Measurements from ENCODE around the gene UBXN10.

Gene UBXN10

DNA sequence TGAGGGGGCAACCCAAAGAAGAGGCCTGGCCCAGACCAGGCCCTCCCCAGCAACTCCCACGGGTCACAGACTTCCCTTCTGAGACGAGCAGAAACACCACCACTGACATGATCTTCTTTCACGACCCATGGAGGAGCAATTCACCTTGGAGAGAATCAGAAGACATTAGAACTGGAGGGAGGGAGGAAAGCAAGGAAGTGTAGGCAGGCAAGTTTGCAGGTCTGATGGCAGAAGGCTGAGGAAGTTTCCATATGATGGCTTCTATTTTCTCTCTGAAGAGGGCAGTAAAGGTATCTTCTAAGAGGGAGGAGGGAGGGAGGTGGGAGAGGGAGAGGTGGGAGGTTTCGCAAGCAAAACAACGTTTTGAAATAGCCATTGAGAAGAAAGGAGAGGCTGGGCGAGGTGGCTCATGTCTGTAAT, 1.4 kb upstream of the UBXN10 start:
- peak; percentile 50 for DNase-seq

DNA sequence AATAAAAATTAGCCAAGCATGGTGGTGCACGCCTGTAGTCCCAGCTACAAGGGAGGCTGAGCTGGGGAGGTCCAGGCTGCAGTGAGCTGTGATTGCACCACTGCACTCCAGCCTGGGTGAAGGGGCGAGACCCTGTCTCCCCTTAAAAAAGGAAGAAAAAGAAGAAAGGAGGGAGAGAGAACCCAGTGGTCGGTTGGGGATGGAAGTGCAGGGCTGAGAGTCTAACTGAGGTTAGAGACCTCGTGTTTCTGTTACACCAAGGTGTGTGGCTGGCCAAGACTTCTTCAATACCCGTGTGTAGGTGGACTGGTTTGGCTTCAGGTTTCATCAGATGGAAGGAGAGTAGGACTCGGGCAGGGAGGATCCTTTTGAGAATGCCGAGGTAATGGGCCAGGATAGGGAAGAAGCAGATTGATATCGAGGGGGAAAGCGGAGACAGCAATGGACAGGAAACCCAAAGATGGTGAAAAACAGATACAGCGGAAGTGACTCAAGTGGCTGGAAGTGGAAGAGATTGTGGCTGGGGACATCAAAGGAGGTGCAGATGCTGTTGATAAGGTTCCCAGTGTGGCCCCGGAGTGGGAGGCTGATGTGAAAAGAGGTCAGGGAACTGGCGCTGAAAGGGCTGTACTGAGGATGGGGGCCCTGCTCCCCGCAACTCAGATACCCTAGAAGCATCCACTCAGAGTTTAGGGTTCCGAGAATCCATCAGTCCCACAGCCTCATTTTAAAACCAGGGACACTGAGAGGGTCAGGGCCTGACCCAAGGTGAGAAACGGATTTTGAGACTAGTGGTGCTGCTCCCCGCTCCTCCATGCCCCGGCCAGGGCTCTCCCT, 681 bp upstream of the UBXN10 start:
- peak; percentile 87 for DNase-seq

DNA sequence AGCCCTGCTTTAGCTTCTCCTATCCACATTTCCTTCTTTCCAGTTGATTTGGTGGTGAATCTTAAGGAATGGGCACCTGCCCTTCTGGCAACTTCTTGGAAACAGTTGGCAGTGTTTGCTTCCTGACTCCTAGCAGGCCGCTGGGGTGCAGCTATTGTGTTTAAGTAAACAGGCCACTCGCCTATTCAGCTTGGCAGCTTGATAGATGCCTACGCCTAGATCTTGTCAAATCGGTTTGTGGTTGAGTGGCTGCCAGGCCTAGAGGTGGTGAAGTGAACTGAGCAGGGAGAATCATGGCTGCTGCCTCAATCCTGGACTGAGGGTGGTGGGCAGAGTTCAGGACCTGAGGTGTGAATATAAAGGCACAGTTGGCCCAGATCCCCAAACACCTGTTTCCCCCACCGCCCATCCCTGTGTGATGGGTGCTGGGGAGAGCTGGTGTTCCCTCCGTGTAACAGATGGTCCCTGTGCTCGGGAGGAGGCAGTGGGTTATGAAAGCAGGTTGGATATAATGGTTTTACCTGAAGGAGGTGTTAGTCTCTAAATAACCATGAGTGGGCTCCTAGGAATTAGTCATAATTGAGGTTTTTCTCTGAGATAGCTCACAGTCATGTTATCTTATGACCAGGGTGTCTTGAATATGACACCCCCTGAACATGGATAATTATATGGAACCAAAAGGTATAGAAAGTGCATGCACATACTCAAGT, 1.4 kb downstream of the UBXN10 start:
- DNase-seq: peak; percentile 73

DNA sequence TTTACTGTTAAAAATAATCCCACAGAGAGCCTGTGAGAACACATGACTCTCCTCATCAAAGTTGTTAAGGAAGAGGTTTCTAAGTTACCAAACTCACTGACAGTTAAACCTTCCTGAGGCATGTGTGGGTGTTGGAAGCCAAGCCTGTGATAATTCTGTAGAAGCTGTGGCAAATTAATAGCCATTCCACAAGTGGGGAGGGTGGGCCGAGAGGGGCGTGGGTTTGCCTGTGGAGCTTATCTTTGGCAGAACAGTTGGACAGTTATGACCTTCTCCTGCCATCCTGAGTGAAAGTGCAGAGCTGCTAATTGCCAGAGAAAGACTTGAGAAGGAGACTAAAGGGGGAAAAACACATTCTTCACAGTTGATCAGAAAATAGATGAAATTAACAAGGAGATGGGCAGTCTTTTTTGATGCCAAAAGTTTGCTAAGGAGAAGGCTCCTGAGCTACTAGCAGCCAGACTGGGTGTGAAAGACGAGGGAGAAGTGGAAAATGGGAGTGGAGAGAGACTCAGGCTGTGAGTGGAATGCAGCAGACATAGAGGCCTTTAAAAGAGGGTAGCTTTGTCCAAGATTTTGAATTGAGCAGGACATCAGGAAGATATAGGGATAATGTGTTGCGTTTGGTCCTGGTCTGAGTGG, 2.0 kb downstream of the UBXN10 start:
- DNase-seq: no peak

DNA sequence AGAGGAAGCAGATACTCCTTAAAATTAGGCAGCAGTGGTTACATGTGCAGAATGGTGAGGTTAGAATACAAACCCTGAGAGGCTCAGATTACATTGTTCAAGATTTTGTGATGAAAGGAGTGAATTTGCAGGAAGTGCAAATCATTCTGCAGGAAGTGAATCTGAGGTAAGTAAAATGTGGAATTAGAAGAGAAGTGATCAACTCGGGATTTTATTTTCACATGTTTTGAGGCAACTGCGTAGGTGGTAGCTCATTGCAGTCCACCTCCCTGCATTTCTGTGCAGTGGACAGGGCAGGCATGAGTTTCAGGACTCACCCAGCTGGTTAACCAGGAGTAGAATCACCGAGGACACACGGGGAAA, 2.5 kb downstream of the UBXN10 start:
- no peak for DNase-seq

DNA sequence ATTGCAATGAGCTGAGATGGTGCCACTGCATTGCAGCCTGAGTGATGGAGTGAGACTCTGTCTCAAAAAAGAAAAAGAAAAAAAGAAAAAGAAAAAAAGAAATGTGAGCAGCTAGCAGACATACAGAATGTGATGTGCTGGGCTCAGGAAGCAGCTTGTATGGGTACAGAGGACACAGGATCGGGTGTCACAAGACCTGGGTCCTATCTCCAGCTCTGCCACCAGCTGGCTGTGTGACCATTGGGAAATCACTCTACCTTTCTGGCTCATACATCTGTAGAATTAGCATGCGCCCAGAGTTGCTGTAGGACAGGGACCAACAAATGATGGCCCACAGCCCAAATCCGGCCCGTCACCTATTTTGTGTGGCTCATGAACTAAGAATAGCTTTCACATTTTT, 3.8 kb downstream of the UBXN10 start:
- DNase-seq: no peak

DNA sequence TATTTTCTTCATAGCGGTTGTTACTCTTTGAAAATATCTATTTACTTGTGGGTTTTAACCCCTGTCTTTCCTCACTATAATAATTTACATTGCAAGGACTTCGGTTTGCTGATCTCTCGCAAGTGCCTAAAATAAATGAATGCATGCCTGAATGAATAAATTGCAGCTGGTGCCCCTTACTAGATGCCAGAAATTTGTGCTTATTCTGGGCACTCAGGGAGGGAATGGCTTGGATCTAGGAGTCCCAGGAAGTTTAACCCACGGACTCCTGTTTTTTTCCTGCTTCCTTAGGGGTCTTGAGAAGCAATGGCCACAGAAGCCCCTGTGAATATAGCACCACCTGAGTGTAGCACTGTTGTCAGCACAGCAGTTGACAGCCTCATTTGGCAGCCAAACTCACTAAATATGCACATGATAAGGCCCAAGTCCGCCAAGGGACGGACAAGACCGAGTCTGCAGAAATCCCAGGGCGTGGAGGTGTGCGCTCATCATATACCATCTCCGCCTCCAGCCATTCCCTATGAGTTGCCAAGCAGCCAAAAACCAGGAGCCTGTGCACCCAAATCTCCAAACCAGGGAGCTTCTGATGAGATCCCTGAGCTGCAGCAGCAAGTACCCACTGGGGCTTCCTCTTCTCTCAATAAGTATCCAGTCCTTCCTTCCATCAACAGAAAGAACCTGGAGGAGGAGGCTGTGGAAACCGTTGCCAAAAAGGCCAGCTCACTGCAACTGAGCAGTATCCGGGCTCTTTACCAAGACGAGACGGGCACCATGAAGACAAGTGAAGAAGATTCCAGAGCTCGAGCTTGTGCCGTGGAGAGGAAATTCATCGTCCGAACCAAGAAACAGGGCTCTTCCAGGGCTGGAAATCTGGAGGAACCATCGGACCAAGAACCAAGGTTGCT, 4.6 kb downstream of the UBXN10 start:
- DNase-seq: no peak

DNA sequence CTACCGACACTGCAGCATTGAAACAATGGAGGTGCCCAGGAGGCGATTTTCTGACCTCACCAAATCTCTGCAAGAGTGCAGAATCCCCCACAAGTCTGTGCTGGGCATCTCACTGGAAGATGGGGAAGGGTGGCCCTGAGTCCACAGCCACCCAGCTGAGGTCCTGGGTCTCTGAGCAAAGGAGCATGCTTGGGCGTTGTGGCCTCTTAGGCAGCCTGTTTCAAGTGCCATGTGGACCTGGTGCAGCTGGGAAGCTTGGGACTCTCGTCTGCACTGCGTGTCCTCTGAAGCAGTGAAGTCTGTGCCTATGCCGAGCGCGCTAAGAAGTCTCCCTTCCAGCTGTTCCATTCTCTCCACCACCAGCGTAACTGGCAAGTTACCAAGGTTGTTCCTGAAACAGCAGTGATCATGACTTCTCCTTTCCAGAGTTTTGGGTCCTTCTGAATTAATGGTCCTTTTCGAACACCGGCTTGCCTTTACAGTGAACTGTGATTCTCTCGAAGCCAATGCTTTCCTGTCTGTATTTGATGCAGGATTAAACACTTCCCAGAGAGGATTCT, 5.5 kb downstream of the UBXN10 start:
- no peak for DNase-seq

DNA sequence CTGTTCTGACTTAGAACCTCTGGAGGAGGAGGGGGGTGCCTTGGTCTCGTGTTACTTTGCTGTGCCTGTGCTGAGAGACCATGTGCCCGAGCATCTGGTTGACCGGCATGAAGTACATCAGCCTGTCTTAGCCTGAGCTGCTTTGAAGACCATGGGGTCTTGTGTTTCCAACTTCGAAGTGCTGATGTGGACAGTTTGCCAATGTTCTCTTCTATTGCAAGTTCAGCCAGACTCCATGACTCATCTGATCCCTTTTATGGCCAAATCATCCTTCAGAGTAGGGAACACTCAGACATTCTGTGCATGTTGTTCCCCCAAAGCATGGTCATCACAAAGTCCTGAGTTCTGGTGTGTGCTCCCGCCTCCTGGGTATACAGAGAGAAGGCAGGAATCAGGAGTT, 6.5 kb downstream of the UBXN10 start:
- no peak for DNase-seq

DNA sequence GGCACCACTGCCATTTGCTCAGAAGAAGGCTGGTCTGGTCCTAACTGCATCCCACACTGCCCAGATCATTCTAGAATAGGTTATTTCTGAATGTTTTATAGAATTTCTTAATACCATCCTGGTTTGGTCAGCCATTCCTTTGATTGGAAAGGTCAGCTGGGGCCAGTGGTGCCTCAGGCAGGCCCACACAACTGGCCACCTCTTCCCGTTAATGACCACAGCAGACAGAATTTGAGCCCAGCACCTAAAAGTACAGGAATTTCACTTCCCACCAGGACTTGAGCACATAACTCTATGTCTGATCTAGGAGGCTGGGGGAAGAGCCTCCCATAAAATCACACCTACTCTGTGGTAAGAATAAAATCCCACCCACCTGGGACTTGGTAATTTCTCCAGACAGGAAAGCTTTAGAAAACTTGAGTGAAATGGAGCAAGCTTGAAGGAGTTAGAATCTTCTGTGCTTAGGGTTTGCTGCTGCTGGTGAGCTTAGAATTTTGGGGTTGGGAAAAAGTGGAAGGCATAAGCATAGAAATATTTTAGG, 7.0 kb downstream of the UBXN10 start:
- DNase-seq: no peak

DNA sequence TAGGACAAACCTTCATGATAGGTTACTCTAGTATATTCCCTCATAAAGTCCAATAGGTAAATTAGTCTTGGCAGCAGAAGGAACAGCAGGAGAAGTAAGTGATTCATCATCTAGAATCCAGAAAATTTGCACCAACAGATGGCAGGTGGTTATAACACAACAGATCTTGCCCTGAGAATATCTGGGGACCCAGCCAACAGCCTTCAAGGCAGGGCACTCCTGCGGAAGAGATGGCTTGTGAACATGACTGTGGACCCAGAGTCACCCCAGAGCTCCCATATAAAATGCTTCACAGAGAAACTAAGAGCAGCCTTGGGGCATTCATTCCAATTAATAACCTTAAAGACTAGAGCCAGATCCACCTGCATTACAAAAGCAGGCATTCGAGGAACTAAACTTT, 8.3 kb downstream of the UBXN10 start:
- no peak for DNase-seq

DNA sequence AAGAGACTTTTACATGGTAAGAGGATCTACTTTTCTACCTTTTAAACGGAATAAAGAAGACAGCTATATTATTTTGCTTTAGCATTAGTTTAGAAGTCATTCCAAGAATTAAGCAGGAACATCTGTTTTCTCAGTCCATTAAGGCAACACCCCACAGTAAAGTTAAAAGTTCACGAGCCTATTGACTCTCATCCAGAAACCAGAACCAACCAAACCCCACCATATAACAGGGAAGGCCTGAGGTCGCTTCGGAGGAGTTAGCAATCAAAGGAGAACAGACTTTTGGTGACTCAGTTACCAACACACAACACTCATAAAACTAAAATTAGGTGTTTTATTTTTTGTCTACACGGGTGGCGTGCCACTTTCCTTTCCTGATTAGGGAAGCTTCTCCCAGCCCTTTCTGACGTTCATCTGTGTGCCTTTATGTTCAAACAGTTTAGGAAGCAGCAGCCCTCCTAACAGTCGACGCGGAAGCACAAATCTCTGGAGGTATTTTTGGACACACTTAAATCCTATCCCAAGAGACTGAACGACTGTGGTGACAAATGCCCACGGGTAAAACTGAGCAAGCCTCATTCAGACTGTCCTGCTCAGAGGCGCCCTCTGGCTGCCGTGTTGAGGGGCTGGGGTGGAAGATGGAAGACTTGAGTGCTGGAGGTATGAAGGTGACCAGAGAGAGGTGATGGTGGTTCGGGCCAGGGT, 9.0 kb downstream of the UBXN10 start:
- DNase-seq: peak; percentile 77

DNA sequence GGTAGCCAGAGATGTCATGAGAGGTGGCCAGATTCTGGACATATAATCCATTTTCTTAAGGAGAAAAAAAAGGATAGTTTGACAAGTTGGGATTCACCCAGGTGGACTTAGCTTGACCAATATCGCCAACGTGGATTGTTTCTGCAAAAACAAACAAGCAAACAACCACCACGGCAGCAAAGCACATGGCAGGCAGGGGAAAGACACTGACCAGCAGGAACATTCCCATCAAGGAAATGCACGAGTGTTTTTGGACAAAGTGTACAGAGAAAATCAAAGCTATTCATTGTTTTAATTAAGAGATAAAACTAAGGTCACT, 9.5 kb downstream of the UBXN10 start:
- DNase-seq: no peak

DNA sequence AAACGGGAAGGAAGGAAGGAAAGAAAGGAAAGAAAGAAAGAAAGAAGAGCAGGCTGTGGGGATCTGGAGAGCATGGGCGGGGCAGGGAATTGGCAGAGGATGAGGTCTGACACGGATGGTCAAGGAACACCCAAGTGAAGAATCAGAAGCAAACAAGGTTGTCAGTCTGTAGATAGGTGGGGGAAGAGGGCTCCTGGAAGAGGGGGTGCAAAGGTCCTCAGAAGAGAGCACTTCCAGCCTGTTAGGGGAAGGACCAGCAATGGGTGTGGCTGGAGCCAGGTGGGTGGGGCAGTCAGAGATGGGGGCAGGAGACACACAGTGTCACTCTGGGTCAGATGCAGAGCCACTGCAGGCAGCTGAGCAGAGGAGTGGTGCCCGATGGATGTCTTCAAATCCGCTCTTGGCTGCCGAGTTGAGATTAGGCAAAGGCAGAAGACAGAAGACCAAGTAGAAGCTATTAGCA, 11.5 kb downstream of the UBXN10 start:
- DNase-seq: no peak

DNA sequence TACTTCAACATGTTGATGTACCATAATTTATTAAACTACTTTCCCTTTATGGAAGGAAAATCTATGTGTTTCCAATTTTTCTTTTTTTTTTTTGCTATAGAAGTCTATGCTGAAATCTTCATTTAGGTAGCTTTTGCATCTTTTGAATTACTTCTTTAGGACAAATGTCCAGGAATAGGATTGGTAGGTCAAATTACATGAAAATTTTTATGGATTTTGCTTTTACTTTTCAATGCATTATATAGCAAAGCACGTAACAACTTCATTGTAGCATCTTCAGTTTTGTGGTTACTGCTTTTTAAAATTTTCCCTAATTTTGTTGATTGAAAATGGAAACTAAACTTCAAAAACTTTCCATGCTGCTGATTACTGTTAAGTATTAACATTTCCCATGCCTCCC, 12.4 kb downstream of the UBXN10 start:
- DNase-seq: no peak

DNA sequence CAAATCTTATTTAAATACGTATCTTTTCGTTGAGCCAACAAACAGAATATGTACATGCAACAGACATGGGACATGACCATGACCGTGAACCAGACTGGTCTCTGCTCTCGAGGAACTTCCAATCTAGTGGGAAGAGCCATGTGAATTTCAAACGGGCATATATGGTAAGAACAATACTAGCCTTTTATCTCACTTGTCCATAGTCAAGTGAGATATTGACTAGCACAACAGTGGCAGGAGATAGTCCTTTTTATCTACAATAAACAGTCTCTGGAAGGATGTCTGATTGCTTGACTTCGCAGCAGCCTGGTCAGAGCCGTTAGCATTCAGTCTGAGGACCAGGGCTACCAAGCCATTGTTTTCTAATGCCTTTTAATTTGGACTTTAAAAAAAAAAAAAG, 13.0 kb downstream of the UBXN10 start:
- no peak for DNase-seq

DNA sequence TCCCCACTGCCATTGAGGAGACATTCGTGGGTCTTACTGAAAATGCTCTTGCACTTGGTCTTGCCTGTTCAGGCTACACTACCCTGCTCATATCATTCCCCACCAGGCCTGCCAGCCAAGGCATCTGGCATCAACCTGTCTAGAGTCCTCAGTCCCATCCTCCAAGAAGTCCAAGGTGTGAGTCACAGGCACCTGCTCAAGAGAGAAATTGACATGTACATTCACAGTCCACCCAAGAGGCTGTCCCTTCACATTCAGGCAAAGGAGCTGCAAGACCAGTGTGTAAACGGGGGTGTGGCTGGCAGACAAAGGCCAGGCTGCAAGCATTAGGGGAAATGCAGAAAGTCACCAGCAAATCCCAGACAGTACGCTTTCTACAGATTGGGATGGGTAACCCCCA, 13.5 kb downstream of the UBXN10 start:
- no peak for DNase-seq

DNA sequence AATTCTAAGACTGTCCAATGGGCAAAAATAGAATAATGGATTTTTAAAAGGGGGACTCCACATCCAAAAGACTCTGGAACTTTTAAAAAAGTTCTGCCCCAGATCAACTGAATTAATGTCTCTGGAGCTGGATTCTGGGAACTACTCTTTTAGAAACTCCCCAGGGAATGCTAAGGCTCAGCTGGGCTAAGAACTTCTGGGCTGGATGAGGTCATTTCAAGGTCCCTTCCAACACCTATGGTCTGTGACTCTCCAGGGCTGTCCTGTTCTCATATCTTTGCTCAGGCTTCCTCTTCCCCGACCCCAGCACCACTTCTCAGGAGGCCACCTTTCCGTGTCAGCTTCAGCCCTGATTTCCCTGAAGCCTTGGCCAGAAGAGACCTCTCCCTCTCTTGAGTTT, 13.9 kb downstream of the UBXN10 start:
- DNase-seq: no peak

DNA sequence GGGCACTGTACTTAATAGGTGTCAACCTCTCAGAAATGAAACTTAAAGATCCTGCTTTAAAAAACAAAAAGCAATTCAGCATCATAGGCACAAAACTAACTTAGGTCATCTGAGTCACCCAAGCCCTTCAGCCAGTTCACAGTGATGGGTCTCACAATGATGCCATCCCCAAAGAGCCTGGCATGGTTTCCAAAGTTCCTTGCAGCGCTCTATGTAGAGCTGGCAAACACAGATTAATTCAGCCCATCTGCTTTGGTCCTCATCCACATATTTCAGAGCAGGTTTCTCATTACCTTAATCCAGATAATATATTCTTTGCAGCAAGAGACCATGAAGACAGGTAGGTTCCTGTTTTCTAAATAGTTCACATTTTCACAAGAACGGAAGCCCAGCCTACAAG, 15.1 kb downstream of the UBXN10 start:
- no peak for DNase-seq

DNA sequence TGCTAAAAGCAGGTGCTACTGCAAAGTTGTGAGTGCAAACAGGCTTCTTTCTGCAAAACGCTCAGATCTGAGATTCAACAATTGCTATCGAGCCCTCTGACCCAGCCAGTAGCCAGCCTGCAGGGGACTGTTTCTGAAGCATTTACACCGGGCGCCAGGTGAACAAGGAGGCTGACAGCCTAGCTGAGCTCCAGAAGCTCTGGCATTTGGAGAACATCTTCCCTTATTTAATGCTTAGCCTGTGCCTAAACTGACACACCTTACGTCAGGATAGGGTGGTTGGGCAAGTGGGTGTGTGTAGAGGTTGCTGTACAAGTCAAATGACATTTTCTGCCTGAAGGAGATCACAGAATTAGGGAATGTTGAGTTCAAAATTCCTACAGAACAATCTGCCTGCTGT, 16.3 kb downstream of the UBXN10 start:
- no peak for DNase-seq

DNA sequence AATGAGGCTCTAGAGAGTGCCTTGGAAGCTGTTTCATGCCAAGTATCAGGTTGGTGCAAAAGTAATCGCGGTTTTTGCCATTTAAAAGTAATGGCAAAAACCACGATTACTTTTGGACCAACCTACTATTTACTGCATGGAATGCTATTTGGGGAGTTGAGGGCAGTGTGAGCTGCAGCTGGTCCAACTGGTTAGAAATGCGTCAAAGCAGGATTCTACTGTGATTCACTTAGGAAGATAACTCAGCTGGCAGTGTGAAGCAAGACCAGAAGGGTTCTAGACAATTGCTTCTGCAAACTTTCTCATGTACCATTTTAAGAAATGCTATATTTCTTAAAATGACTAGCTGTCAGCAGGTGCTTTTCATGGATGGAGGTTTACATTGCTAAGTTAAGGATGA, 21.6 kb downstream of the UBXN10 start:
- no peak for DNase-seq

DNA sequence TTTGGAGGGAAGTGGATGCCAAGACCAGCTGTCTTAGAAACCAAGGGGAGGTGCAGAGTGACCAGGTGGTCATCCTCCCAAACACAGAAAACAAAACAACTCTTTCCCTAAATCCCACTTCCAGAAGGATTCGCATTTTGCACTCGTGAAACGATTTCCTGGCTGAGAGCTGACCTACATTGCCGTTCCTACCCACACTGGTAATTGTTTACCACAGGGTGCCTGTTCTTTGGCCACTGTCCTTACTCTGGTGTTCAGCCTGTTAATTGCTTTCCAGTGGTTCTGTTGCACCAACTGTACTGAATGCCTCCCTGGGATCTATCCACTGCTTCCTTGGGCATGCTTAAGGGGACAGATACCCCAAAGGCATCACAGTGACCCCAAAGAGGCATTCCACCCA, 23.6 kb downstream of the UBXN10 start:
- no peak for DNase-seq

Measured in activated CD4-positive, alpha-beta T cell treated with anti-CD3 and anti-CD28 coated beads, Interleukin-10, Interleukin-2, amounts not matched to agents 100 ng/mL and 50 ng/mL, durations not matched to agents 16 hours and 8 hours (primary cell).